ENCODE results near the gene ATP11A. TPM values are rescaled to one million over a fixed set of nuclear protein-coding genes. Genes with fewer than 3 reads are reported as not detected.
A peak's percentile ranks its signal among the peaks of the same experiment; 100 is the strongest.

The ATP11A gene
- total and polyA plus RNA-seq, 4 donors = 18.0 to 24.7 (median 21.5) TPM

GRCh38 chr13:112917737-112918136, 227.9 kb downstream of the ATP11A start:
- Histone ChIP-seq H3K36me3 (ENCODE audit: control insufficient read depth, insufficient read depth, low read length) (peaks cover 5% of the 10 kb centered on the region), H3K27ac (ENCODE audit: low read depth, low read length) (no peak overlapping the region), H3K4me3 (ENCODE audit: low read depth, low read length) (no peak overlapping the region), H3K27me3 (ENCODE audit: control insufficient read depth, insufficient read depth, low read length) (no peaks in the 10 kb centered on the region), H3K9me3 (ENCODE audit: control insufficient read depth, insufficient read depth, low read length) (no peaks in the 10 kb centered on the region), H3K4me1 (ENCODE audit: control insufficient read depth, insufficient read depth, low read length) (no peaks in the 10 kb centered on the region)
- no peak for DNase-seq (ENCODE audit: low read depth in 4 of 6, low spot score in 6 of 6)
- WGBS (ENCODE audit: insufficient coverage) = 97% methylated on average over 3 of the region's 3 CpGs

- 87% methylated on average over 8 of the region's 8 CpGs for WGBS (ENCODE audit: insufficient coverage)
- no peaks in the 10 kb centered on the region for H3K9me3 ChIP-seq (ENCODE audit: control insufficient read depth, insufficient read depth, low read length)
- no peaks in the 10 kb centered on the region for H3K27me3 ChIP-seq (ENCODE audit: control insufficient read depth, insufficient read depth, low read length)
- H3K36me3 ChIP-seq (ENCODE audit: control insufficient read depth, insufficient read depth, low read length) = peaks cover 3% of the 10 kb centered on the region
- no peak overlapping the region for H3K4me3 ChIP-seq (ENCODE audit: low read depth, low read length)
- H3K4me1 ChIP-seq (ENCODE audit: control insufficient read depth, insufficient read depth, low read length) = no peaks in the 10 kb centered on the region
- no peak overlapping the region for H3K27ac ChIP-seq (ENCODE audit: low read depth, low read length)
- no peak for DNase-seq (ENCODE audit: low read depth in 4 of 6, low spot score in 6 of 6)
Measured at GRCh38 chr13:112918266-112918665, 228.4 kb downstream of the ATP11A start.

GRCh38 chr13:112918746-112919145, 228.9 kb downstream of the ATP11A start:
- H3K4me3 ChIP-seq (ENCODE audit: low read depth, low read length) = no peak overlapping the region
- H3K27me3 ChIP-seq (ENCODE audit: control insufficient read depth, insufficient read depth, low read length) = no peaks in the 10 kb centered on the region
- H3K36me3 ChIP-seq (ENCODE audit: control insufficient read depth, insufficient read depth, low read length) = peaks cover 3% of the 10 kb centered on the region
- DNase-seq (ENCODE audit: low read depth in 4 of 6, low spot score in 6 of 6) = no peak
- no peak overlapping the region for H3K27ac ChIP-seq (ENCODE audit: low read depth, low read length)
- no peaks in the 10 kb centered on the region for H3K4me1 ChIP-seq (ENCODE audit: control insufficient read depth, insufficient read depth, low read length)
- no peaks in the 10 kb centered on the region for H3K9me3 ChIP-seq (ENCODE audit: control insufficient read depth, insufficient read depth, low read length)
- WGBS (ENCODE audit: insufficient coverage) = 96% methylated on average over 13 of the region's 13 CpGs

- Histone ChIP-seq H3K27ac (ENCODE audit: low read depth, low read length) (no peak overlapping the region), H3K36me3 (ENCODE audit: control insufficient read depth, insufficient read depth, low read length) (no peaks in the 10 kb centered on the region), H3K9me3 (ENCODE audit: control insufficient read depth, insufficient read depth, low read length) (no peaks in the 10 kb centered on the region), H3K4me3 (ENCODE audit: low read depth, low read length) (no peak overlapping the region), H3K27me3 (ENCODE audit: control insufficient read depth, insufficient read depth, low read length) (no peaks in the 10 kb centered on the region), H3K4me1 (ENCODE audit: control insufficient read depth, insufficient read depth, low read length) (peaks cover 5% of the 10 kb centered on the region)
- 80% methylated on average over 5 of the region's 12 CpGs for WGBS (ENCODE audit: insufficient coverage)
- no peak for DNase-seq (ENCODE audit: low read depth in 4 of 6, low spot score in 6 of 6)
Measured at GRCh38 chr13:112923962-112924361, 234.1 kb downstream of the ATP11A start.

GRCh38 chr13:112924365-112924764, 234.5 kb downstream of the ATP11A start:
- DNase-seq (ENCODE audit: low read depth in 4 of 6, low spot score in 6 of 6) = no peak
- Histone ChIP-seq H3K4me1 (ENCODE audit: control insufficient read depth, insufficient read depth, low read length) (peaks cover 9% of the 10 kb centered on the region), H3K27me3 (ENCODE audit: control insufficient read depth, insufficient read depth, low read length) (no peaks in the 10 kb centered on the region), H3K4me3 (ENCODE audit: low read depth, low read length) (no peak overlapping the region), H3K9me3 (ENCODE audit: control insufficient read depth, insufficient read depth, low read length) (no peaks in the 10 kb centered on the region), H3K36me3 (ENCODE audit: control insufficient read depth, insufficient read depth, low read length) (no peaks in the 10 kb centered on the region), H3K27ac (ENCODE audit: low read depth, low read length) (no peak overlapping the region)
- WGBS (ENCODE audit: insufficient coverage) = no CpG with 5 or more reads among the region's 2 CpGs

GRCh38 chr13:112926003-112926402, 236.2 kb downstream of the ATP11A start:
- no peak for DNase-seq (ENCODE audit: low read depth in 4 of 6, low spot score in 6 of 6)
- Histone ChIP-seq H3K36me3 (ENCODE audit: control insufficient read depth, insufficient read depth, low read length) (no peaks in the 10 kb centered on the region), H3K4me3 (ENCODE audit: low read depth, low read length) (no peak overlapping the region), H3K27me3 (ENCODE audit: control insufficient read depth, insufficient read depth, low read length) (no peaks in the 10 kb centered on the region), H3K9me3 (ENCODE audit: control insufficient read depth, insufficient read depth, low read length) (no peaks in the 10 kb centered on the region), H3K27ac (ENCODE audit: low read depth, low read length) (no peak overlapping the region), H3K4me1 (ENCODE audit: control insufficient read depth, insufficient read depth, low read length) (peaks cover 15% of the 10 kb centered on the region)
- WGBS (ENCODE audit: insufficient coverage) = 97% methylated on average over 15 of the region's 15 CpGs

GRCh38 chr13:112926993-112927392, 237.2 kb downstream of the ATP11A start:
- Histone ChIP-seq H3K27ac (ENCODE audit: low read depth, low read length) (no peak overlapping the region), H3K4me1 (ENCODE audit: control insufficient read depth, insufficient read depth, low read length) (peaks cover 17% of the 10 kb centered on the region), H3K27me3 (ENCODE audit: control insufficient read depth, insufficient read depth, low read length) (no peaks in the 10 kb centered on the region), H3K4me3 (ENCODE audit: low read depth, low read length) (no peak overlapping the region), H3K9me3 (ENCODE audit: control insufficient read depth, insufficient read depth, low read length) (no peaks in the 10 kb centered on the region), H3K36me3 (ENCODE audit: control insufficient read depth, insufficient read depth, low read length) (no peaks in the 10 kb centered on the region)
- DNase-seq (ENCODE audit: low read depth in 4 of 6, low spot score in 6 of 6) = peak in 1 of 6 donors; percentile 39
- WGBS (ENCODE audit: insufficient coverage) = 93% methylated on average over 4 of the region's 5 CpGs

GRCh38 chr13:112928020-112928971, 238.5 kb downstream of the ATP11A start:
- 64% methylated on average over 13 of the region's 21 CpGs for WGBS (ENCODE audit: insufficient coverage)
- no peak overlapping the region for H3K4me3 ChIP-seq (ENCODE audit: low read depth, low read length)
- no peaks in the 10 kb centered on the region for H3K9me3 ChIP-seq (ENCODE audit: control insufficient read depth, insufficient read depth, low read length)
- H3K27ac ChIP-seq (ENCODE audit: low read depth, low read length) = no peak overlapping the region
- peaks cover 17% of the 10 kb centered on the region for H3K4me1 ChIP-seq (ENCODE audit: control insufficient read depth, insufficient read depth, low read length)
- H3K36me3 ChIP-seq (ENCODE audit: control insufficient read depth, insufficient read depth, low read length) = no peaks in the 10 kb centered on the region
- no peaks in the 10 kb centered on the region for H3K27me3 ChIP-seq (ENCODE audit: control insufficient read depth, insufficient read depth, low read length)
- DNase-seq (ENCODE audit: low read depth in 4 of 6, low spot score in 6 of 6) = peak in 1 of 6 donors; percentile 86

GRCh38 chr13:112928972-112929782, 239.3 kb downstream of the ATP11A start:
- no peaks in the 10 kb centered on the region for H3K27me3 ChIP-seq (ENCODE audit: control insufficient read depth, insufficient read depth, low read length)

More at GRCh38 chr13:112928972-112929782, 239.3 kb downstream of the ATP11A start:
- WGBS (ENCODE audit: insufficient coverage) = 33% methylated on average over 20 of the region's 21 CpGs
- no peaks in the 10 kb centered on the region for H3K36me3 ChIP-seq (ENCODE audit: control insufficient read depth, insufficient read depth, low read length)
- H3K9me3 ChIP-seq (ENCODE audit: control insufficient read depth, insufficient read depth, low read length) = no peaks in the 10 kb centered on the region
- H3K4me1 ChIP-seq (ENCODE audit: control insufficient read depth, insufficient read depth, low read length) = peaks cover 17% of the 10 kb centered on the region
- no peak overlapping the region for H3K4me3 ChIP-seq (ENCODE audit: low read depth, low read length)
- H3K27ac ChIP-seq (ENCODE audit: low read depth, low read length) = no peak overlapping the region
- DNase-seq (ENCODE audit: low read depth in 4 of 6, low spot score in 6 of 6) = peak in 2 of 6 donors; percentile 61 to 82
